GM19023 (cell line): ENCODE measurements around the gene EMP2.
"Not testable (repeated sequence)": the region's sequence is repeated elsewhere in the genome, so short reads cannot be mapped to it uniquely, and the experiment has no call there.

Source experiments
- ATAC-seq: cut with Tn5 transposase; IDR thresholded peaks from one replicate; pipeline ENCODE4 v1.9.1; 2021; ENCODE audit warnings: mild to moderate bottlenecking, moderate library complexity; ENCODE audit not compliant: unreplicated experiment

EMP2 gene

DNA sequence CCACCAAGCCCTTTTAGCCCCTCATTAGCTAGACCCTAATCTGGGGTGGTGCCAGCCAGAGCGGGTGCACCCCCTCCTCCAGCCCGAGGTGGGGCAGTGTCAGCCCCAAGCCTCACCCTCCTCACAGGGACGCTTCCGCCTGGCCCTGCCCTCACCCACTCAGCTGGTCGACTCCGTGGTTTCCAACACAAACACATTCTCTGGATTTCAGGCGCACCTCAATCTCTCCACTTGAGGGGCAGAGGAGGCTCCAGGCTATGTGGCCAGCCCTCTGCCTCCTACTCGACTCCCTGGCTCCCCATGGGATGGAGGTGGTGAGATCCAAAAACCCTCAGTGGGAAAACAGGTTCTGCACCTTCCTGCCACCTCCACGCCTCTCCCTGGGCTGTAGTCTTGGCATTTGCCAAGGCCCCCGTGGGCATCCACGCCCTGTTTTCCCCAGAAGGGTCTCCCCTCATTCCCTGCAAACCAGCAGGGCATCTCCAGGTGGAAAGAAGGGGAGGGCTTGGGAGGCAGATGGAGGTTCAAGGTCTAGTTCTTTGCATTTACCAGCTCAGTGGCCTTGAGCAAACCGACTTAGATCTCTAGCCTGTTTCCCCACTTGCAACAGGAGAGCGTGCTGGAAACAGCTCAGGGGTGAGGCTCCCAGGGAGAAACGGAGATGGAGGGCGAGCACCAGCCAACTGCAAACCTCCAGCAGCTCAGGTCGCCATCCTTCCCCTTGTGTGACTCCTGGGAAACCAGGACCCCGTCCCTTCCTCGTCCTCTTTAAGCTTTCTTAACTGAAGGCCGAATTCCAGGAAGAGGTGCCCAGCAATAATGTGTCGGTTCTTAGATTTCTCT is 1.7 kb downstream of the EMP2 start:
- no peak for ATAC-seq

DNA sequence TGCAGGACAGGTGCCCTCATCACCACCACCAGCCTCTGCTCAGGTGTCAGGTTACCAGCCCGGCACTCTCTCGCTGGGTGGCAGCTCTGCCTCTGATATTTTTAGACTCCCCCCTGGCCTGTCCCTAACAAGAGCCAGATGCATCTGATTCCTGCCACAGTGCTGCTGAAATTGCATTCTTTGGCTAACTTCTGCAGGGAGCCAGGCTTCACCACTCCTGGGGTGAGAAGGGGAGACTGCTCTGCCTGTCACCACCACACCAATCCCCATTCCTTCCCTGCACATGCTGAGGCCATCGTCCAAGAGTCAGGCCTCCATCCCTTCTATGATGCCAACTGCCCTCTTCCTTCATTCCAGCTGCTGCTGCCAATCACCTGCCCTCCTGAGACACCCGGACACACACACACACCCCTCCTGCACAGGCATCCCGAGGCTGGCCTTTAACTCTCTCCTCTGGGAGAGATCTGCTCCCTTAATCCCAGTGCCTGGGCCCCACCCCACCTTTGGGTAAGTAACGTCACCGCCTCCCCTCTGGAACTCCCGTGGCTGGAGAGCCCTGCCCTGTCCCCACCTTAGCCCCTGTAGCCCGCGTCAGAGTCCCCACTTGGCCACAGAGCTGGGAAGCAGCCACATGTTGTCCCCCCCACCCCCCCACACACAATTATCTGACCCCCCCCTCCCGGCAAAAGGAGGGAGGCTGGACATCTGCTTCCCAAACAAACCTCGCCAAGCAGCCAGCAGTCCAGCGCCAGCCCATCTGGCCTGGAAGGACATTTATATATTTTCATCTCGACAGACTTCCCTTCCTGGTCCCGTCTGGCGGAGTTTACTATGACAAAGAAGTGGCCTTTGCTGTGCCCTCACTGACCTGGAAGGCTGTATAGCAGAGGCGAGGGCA is 2.8 kb downstream of the EMP2 start:
- ATAC-seq, result no peak

DNA sequence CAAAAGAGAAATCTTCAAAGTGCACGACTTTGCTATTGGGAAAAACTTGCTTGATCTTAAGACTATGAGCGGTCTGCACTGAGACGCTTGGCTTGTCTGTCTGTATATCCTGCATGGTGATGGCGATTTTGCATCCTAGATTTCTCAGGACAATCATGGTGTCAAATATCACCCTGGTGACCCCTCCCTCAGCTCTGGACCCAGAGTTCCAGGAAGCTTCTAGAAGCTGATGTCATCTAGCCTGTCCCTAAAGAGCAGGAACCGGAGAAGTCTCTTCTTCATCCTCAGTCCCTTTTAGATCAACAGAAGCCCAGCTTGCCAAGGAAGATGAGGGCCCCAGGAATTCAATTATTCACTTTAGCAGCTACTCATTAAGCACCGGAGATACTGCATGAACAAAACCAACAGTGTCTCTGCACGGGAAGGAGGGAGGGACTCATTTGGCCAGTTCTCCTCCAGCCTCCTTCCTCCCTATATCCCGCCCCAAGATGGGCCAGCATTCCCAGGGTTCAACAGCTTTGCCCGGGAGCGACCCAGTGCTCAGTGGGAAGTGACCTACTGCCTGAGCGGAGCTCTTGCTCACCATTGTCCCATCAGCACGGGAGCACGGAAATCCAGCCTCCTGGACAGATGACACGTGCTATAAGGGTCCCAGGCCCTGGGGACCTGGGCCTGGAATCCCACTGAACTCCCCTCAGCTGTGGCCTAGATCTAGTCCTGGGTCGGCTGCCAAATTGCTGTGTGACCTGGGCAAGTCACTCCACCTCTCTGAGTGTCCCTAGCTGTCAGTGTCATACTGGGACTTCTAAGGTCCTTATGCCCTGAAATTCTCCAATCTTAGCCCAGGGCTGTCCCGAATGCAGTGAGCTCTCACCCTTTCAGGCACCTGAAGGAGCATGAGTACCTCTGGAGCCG is 3.8 kb downstream of the EMP2 start:
- ATAC-seq, result no peak

DNA sequence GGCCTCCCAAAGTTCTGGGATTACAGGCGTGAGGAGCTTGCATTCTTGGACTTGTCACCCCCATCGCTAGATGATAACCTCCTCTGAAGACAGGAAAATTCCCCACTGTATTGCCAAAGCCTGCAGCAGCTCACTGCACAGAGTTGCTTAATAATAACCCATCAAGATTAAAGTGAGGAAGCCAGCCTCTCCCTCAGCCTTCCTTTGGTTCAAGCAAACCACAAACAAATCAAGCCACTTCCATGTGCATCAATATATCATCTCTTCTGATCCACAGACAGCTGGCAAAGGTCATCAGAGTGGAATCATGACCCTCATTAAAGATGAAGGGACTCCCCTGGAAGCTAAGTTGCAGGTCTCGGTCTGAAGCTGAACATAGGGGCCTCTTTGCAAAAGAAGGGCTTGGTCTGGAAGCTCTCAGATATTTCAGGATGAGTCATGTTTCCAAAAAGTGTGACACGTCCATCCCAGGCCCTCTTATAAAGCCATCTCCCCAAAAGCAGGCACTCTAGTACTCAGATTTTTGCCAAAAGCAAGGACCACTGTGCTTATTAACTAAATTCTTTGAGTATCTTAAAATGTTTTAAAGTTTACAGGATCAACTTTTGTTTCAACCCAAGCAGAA is 4.8 kb downstream of the EMP2 start:
- no peak for ATAC-seq

DNA sequence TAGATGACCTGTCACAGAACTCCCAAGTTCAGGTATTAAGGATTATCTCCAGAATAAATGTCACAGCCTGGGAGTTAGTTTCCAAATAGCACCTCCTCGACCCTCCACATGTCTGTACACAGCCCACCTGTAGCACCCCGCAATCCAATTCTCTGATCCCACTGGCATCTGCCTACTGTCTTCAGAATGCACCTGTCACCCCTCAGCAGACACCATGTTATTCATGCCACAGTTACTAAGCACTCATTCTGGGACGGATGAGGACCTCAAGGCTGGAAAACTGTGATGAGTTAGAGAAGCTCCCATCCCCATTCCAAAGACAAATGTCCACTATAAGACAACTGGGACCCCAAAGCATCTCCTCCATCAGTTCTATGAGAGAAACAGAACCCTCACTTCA is 7.8 kb downstream of the EMP2 start:
- no peak for ATAC-seq

DNA sequence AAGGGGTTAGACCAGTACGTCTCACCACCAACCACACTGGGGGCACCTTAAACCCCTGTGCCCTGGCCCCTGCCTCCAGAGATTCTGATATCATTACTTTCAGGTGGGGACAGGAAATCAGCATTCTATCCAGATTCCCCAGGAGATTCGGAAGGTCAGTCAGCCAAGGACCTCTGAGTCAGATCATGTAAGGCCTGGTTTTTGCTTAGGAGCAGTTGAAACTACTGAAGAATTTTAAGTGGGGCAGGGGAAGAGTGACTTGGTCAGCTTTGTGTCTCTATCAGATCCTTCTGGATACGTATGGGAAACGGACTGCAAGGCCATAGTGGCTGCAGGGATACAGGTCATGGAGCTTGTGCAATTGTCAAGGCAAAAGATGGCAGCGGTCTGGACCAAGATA is 9.0 kb downstream of the EMP2 start:
- no peak for ATAC-seq

DNA sequence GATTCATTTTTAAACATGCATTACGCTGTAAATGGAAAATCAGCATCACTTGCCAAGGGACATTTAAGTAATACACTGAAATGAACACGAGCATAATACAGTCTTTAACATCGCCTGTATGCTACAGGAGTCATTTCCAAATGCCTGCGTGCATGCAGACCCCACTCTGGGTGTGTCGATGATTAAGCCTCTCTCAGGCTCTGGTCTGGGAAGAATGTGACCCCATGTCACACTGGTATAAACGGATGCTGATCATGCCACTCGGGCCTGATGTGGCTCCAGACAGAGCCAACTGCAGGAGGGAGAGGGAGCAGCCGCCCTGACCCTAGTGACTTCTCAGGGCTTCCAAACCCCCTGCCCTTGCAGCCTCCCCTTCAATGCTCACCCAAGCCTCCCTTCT is 10.8 kb downstream of the EMP2 start:
- no peak for ATAC-seq

DNA sequence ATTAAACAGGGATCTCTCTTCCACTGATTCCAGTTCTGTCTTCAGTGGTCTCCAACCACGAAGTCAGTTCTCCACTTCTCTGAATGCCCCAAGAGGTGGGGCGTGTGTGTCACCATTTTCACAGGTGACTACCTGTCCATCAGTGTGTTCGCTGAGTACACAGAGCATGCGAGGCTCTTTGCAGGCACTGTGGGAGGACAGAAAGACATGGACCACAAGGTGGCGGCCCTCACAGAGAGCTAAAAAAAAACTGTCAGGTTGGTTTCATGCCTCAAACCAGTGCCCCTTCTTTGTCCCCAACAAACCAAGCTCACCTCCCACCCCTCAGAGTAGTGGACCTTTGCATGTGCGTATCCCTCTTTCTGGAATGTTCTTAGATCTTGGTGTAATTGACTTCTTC is 13.8 kb downstream of the EMP2 start:
- ATAC-seq, result no peak

DNA sequence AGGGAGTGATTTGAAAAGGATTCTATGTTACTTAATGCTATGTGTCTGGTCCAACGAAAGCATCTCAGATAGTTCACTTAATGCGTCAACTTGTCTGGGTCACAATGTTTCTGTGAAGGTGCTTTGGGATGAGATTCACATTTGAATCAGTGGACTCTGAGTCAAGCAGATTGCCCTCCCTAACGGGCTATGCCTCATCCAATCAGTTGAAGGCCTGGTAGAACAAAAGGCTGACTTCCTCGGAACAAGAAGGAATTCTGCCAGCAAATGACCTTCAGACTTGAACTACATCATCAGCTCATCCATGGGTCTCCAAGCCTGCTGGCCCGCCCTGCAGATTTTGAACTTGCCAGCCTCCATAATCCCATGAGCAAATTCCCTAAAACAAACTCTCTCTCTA is 15.2 kb downstream of the EMP2 start:
- no peak for ATAC-seq

DNA sequence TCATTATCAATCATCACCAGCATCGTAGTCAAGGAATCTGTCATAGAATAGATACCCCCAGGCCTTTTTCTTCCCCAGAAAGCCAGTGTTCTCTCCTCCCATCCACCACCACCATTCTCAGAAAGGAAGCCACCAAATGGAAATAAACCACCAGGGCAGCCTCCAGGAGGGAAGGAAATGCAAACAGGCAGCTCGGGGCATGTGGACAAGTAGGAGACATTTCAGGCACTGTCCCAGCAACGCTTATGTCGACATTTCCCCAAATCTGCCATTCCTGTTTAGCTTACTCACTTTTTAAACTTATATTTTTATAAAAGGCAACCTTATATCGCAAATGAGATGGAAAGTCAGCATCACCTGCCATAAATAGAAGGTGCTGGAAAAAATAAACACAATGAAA is 15.8 kb downstream of the EMP2 start:
- ATAC-seq, result no peak

DNA sequence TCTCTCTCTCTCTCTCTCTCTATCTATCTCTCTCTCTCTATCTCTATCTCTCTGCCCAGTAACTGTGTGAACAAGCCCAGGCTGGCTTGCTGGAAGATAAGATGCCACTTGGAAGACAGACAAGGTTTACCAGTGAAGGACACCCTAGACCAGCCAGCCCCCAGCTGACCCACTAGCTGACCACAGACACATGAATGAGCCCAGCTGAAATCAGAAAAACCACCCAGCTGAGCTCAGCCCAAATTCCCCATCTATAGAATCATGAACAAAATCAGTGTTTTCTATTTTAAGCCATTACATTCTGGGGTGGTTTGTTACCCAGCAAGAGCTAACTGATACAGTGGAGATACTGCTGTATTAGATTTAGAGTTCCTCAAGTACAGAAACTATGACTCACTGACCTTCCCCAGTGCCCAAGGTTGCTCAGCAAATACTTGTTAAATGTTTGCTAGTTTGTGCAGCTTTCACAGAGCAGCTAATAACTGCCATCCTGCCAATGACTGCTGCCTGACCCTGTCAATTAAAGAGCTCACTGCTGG is 18.0 kb downstream of the EMP2 start:
- ATAC-seq, result no peak

DNA sequence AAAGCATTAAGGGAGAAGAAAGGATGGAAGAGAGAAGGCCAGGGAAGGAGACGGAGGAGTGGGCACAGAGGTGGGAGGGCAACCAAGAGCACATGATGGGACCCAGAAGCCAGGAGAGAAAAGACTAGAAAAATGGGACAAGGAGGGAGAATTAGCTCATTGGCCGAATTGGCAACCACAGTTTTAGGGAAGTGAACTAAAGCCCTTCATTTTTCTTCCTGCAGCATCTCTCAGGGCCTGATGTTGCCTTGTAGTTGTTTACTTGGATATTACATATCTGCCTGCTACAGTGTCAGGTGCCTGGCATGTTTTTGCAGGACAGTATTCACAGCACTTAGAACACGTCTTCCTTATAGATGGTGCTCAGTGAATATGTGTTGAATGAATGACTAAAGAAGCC is 19.0 kb downstream of the EMP2 start:
- ATAC-seq, result no peak

DNA sequence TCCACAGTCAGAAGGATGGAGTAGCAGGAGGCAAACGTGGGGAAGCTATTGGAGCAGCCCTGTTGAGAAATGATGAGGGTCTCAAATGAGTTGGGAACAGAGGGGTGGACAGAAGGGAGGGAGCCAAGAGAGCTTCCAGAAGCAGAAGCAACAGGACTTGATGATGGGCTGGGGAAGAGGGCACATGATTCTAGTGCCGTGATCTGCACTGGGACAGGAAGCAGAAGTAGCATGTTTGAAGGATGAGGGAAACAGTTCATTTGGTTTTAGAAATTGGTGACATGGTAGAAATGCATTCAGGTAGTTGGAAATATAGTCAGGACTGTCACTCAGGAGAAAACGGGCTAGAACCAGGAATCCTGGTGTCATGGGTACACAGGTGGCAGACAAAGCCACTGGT is 19.4 kb downstream of the EMP2 start:
- ATAC-seq, result no peak

DNA sequence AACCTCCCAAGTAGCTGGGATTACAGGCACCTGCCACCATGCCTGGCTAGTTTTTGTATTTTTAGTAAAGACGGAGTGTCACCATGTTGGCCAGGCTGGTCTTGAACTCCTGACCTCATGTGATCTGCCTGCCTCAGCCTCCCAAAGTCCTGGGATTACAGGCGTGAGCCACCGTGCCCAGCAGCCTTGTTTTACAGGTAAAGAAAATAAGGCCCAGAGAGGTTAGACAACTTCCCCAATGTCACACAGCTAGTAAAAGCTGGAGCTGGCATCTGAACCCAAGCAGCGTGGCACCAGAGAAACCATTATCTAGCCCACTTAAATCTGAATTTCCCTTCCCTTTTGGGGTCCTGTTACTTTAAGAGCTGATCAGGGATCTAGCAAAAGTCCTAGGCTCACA is 20.6 kb downstream of the EMP2 start:
- not testable (repeated sequence) for ATAC-seq

DNA sequence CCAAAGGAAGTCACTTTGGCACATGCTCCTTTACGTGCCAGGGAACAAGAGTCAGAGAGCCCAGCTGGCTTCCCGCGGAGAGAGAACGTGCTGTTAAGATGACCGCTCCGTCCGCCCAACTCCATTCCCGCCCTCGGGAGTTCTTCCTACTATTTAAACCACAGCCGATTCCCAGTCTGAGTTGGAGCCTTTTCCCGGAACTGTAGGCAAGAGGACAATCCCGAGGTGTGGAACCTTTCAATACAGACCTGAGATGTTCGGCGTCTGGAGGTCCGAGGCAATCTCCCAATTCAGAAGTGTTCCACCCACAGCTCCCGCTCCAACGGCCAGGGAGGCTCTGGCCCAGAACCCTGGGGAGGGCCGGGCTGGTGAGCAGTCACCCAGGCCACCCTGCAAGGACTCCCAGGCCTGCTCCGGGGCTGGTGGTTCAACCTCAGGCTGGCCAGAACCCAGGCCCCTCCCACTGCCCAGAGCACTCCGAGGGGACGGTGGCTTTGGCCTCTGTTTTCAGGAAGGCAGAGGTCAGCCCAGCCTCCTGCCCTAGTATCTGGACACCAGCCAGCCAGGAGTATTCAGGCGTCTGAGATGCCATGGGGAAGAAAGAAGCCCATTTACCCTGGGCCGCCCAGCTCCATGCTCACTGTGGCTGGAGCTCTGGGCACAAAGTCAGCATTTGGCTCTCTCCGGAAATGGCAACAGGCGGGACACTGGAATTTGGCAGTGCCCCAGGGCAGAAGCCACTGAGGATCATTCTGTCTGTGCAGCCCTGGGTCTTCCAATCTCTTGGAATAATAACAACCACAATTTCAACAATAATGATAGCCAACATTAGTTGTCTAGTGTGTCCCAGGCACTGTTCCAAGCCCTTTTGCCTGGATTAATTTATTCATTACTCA is 21.4 kb downstream of the EMP2 start:
- ATAC-seq, result no peak

DNA sequence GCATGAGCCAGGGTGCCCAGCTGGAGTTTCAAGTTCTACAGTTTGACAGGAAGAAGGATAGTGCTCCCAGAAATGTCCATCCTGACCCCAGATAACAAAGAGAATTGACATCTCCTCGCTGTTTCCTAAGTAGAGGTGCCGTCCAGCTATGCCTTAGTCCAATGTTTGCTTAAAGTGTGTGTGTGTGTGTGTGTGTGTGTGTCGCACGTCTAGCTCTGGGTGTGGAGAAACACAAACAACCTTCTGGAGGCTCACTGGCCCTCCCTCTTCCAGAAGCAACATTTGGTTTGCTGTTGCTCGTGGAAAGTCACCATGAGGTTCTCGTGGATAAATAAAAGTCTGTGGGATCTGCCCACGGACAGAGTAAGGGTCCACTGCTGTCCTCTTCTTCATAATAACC is 22.1 kb downstream of the EMP2 start:
- no peak for ATAC-seq

DNA sequence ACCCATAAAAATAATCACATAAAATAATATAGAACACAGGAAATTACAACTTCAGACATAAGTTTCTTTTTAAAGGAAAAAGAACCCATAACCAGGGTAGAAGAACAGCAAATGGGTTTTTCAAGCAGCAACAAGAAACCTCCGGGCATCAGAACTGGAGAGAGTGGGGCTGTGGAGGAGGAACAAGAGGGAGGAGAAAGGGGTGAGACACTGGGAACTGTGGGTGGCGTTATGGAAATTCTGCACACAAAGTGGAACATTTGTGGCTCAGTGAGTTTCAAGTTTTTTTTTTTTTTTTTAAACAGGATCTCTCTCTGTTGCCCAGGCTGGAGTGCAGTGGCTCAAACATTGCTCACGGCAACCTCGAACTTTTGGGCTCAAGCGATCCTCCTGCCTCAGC is 22.6 kb downstream of the EMP2 start:
- ATAC-seq, result no peak

DNA sequence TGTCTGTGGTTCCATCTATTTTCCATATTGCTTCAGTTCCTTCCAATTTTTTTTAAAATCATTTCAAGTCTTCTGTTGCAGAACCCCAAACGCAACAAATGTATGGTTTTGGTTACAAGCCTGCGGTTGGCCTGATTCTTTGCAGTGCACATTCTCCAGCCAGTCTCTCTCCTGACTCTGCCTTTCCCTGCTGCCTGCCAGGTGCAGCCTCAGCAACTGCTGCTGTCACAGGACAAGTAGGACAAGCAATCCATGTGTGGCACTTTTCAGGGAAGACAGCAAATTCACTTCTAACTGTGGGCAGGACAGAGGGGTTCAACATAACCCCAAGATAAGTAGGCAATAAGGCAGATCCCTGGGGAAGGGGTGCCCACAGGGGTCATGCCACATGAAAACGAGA is 24.2 kb downstream of the EMP2 start:
- ATAC-seq, result no peak

DNA sequence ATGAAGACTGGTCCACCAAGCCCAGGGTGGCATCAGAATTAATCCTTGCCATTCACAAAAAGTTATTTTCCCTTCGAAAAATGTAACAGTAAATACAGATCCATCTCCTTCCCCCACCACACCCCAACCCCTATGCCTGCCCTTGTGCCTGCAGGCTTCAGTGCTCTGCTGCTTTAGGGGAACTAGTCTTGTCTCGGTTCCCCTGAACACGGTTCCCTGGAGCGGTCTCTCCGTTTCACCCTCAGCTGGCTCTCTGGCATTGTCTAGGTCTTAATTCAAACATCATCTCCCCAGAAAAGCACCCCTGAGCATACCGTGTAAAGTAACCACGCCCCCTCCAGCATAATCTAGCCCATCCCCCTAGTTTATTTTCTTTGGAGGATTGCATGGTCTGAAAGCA is 25.8 kb downstream of the EMP2 start:
- no peak for ATAC-seq
